Stomach (tissue), 4 donors: Measurements from ENCODE around the gene WASF3.

Source experiments
- CTCF ChIP-seq, 7 experiments: fragments of 450-650 bp in 4 of 7; fragments of 200-600 bp in 3 of 7; sonication (generic) in 3 of 7; IDR thresholded peaks; one replicate each; pipeline ENCODE4 v1.5.1; 2016 to 2019; ENCODE audit warnings: antibody characterized with exemption in 7 of 7, control low read depth in 2 of 7, mild to moderate bottlenecking in 1 of 7
- POLR2A ChIP-seq, 4 donors: fragments of 450-650 bp; IDR thresholded peaks; one replicate each; pipeline ENCODE4 v1.6.1; 2016; ENCODE audit warnings: antibody characterized with exemption in 4 of 4, control low read depth in 2 of 4, mild to moderate bottlenecking in 1 of 4, moderate library complexity in 1 of 4
- POLR2AphosphoS5 ChIP-seq, 3 donors: sonication (generic); formaldehyde crosslinking; IDR thresholded peaks; one replicate each; pipeline ENCODE4 v1.6.1; 2016; ENCODE audit warnings: antibody characterized with exemption in 3 of 3

DNA sequence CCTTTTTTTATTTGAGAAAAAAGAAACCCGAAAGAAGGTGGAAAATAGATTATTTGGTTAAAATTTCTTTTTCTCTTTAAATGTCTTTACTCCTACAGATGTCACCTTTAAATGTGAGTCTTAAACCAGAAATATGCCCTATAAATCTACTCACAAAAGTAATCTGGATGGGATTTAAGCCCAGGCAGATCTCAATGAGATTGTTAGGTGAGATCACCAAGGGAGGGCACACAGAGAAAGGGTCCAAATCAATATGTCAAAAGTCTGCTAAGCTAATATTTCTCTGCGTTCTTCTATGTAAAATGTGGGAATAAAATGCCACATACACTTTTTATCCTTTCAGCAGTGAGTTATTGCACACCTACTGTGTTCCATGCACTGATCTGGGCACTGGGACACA, 32.9 kb downstream of the WASF3 start:
- TF ChIP-seq POLR2AphosphoS5 (IDR thresholded peaks at IDR 0.05) = no peak
- TF ChIP-seq CTCF (IDR thresholded peaks at IDR 0.05) = no peak
- TF ChIP-seq POLR2A (IDR thresholded peaks at IDR 0.05) = no peak
